HFF-Myc (cell line): ENCODE measurements around the gene PDK2.
A peak's percentile ranks its signal among the peaks of the same experiment; 100 is the strongest.

Experiments used
- DNase-seq: peaks from one replicate; pipeline ENCODE4 v3.0.0-alpha.2; 2011; ENCODE audit warnings: low read depth; ENCODE audit errors: extremely low read depth
- H3K4me3 ChIP-seq: replicated peaks from 2 replicates; pipeline ENCODE4 v1.5.1; 2011; ENCODE audit warnings: low read depth, mild to moderate bottlenecking, control low read depth, low read length
- TF ChIP-seq, protein P1 (sequence below): IDR thresholded peaks from 2 replicates; pipeline ENCODE4 v1.5.1; 2012; ENCODE audit warnings: mild to moderate bottlenecking, low read depth, low read length, control low read depth; ENCODE audit errors: missing control alignments

Gene PDK2

DNA sequence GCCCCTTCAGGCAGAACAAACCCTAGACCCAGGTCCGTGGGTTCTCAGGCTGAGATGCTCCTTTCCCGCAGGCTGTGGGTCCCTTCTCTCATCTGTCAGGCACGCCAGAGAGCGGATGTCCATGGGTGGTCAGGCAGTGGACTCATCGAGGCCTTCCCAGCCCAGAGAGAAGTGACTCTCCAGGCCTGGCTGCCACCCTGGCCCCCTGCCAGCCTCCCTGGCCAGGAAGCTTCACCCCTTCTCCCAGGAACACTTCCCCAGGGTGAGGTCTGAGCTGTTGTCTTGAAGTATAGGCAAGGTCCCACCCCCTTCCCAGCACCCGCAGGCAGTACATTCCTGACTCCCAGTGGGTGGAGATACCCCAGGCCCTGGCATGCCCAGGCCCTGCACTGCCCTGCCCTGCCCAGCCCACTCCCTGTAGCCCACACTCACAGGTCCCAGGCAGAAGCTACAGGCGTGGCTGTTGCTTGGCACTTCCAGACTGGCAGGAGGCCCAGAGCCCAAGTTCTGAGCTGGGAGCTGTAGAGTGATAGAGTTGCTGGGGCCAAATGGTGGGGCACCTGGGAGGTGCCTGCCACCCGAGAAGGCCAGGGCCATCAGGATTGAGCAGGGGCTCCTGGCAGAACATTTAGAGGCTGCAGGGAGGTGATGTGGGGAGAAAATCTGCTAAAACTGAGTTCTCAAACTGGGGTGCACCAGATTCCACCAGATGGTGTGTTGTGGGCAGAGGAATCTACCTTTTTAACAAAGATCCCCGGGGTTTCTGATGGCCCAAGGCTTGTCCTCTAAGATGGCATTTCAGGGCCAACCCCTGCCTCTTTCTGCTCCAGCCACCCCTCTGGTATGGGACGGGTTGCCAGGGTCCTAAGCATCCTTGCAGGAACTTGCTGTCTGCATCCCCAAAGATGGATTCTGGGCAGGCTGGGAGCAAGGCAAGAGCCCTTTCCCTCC is 32.6 kb upstream of the PDK2 start:
- DNase-seq: no peak
- no peak overlapping the region for H3K4me3 ChIP-seq
- TF ChIP-seq, protein P1, sequence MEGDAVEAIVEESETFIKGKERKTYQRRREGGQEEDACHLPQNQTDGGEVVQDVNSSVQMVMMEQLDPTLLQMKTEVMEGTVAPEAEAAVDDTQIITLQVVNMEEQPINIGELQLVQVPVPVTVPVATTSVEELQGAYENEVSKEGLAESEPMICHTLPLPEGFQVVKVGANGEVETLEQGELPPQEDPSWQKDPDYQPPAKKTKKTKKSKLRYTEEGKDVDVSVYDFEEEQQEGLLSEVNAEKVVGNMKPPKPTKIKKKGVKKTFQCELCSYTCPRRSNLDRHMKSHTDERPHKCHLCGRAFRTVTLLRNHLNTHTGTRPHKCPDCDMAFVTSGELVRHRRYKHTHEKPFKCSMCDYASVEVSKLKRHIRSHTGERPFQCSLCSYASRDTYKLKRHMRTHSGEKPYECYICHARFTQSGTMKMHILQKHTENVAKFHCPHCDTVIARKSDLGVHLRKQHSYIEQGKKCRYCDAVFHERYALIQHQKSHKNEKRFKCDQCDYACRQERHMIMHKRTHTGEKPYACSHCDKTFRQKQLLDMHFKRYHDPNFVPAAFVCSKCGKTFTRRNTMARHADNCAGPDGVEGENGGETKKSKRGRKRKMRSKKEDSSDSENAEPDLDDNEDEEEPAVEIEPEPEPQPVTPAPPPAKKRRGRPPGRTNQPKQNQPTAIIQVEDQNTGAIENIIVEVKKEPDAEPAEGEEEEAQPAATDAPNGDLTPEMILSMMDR: no peak

DNA sequence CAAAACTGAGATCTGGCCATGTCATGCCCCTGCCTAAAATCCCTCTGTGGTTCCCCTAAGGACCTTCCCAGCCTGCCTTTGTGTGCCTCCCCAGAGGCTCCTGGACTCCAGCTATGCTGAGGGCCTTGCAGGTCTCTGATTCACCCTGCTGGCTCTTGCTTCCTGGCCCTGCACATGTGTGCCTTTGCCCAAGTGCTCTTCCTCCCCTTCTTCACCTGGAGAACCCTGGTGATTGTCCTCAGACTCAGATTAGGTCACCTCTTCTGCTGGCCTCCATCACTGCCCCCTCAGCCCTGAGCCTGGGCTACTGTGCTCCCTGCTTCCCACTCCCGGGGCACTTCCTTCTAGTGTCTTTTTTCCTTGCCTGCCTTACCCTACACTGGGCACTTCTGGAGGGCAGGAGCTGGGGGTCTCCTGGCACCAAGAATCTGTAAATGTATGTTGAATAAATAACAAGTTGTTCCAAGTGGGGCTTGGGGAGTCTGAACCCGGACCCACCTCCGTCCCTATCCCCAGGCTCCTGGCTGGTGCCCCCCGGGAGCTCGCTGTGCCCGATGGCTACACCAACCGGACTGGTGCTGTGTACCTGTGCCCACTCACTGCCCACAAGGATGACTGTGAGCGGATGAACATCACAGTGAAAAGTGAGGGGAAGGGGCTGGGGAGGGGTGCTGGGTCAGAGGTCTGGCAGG is 31.4 kb upstream of the PDK2 start:
- DNase-seq: no peak
- no peak overlapping the region for H3K4me3 ChIP-seq

DNA sequence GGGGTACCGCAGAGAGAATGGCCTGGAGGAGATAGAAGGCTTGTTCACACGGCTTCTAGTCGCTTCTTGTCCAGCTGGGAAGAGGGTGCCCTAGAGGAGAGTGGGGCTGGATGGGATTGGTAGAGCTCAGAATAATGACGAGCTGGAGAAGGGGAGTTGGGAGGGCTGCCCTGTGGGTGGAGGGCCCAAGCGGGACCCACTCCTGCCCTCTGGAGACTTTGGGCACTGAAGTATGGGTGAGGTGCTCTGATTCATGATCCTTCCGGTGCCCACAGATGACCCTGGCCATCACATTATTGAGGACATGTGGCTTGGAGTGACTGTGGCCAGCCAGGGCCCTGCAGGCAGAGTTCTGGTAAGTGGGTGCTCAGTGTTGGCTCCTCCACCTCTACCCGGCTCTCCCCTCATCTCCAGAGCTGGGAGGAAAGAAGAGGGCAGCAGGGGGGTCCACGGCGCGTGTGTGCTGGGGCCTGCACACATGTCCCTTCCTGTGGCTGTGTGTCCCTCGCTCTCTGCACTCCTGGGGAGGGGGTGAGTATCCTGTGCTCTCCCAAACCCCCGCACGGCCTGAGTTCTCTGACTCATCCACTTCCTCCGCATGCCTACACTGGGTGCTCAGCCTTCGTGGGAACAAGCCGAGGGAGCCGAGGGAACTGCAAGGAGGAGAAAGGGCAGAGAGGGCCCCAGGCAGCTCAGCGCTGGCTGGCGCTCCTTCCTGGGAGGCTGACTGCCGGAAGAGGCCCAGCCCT is 30.7 kb upstream of the PDK2 start:
- TF ChIP-seq, protein P1: no peak
- H3K4me3 ChIP-seq: no peak overlapping the region
- DNase-seq: peak; percentile 78

More for the DNA sequence above, 31.4 kb upstream of the PDK2 start:
- TF ChIP-seq, protein P1: no peak

DNA sequence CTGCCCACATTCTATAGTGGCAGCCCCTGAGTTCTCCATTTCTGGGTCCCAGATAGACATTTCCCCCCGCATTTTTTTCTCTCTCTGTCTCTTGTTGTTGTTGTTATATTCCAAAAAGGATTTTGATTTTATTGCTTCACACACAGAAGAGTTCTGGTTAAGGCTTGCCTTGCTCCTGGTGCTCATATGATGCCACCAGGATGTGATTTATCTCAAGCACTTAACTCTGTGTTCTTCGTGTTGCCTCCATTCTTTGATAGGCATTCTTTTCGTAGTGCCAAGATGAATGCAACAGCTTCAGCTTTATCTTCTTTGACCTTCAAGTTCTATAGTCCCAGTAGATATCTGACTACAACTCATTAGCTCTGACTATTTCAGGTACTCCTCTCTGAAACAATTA is 30.1 kb upstream of the PDK2 start:
- no peak for DNase-seq
- no peak overlapping the region for H3K4me3 ChIP-seq

DNA sequence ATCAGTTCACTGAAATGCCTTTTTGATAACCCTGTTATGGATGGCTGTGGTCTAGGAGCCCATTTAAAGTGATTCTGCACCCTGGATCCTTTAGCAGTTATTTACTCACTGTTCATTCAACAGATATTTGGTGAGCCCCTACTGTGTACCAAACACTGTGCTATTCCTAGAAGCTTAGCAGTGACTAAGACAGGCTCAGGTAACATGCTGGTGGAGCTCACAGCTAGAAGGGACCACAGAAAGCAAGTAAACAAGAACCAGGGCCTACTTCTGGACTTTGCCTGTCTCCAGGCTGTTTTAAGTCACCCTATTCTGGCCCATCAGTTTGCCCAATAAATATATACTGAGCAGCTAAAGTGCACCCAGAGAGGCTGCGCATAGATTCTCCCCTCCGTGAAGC is 28.2 kb upstream of the PDK2 start:
- DNase-seq: no peak
- no peak overlapping the region for H3K4me3 ChIP-seq
- TF ChIP-seq, protein P1: no peak

More for the DNA sequence above, 30.1 kb upstream of the PDK2 start:
- TF ChIP-seq, protein P1: no peak

DNA sequence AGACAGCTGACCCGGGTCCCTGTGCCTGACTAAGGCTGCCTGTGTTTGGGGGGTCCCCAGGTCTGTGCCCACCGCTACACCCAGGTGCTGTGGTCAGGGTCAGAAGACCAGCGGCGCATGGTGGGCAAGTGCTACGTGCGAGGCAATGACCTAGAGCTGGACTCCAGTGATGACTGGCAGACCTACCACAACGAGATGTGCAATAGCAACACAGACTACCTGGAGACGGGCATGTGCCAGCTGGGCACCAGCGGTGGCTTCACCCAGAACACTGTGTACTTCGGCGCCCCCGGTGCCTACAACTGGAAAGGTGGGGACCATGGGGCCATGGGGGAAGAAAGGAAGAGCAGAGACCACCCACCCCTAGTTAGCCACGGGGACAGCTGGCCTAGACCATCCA is 27.2 kb upstream of the PDK2 start:
- no peak for DNase-seq
- no peak overlapping the region for H3K4me3 ChIP-seq
- TF ChIP-seq, protein P1: no peak
